ACC112 (cell line): ENCODE data around the gene TSTD1.
A peak's percentile ranks its signal among the peaks of the same experiment; 100 is the strongest.

Source experiments
- H2AFZ ChIP-seq: fragments of 200-600 bp; sonication (generic); one replicate; pipeline ENCODE4 v1.6.0; 2017; ENCODE audit warnings: antibody characterized with exemption, low read length; ENCODE audit not compliant: unreplicated experiment
- H3K27ac ChIP-seq: fragments of 200-600 bp; sonication (generic); 2 replicates; pipeline ENCODE4 v1.5.1; 2014; ENCODE audit warnings: low read depth, mild to moderate bottlenecking, antibody characterized with exemption, low read length, moderate library complexity
- H3K27me3 ChIP-seq: fragments of 200-600 bp; sonication (generic); 2 replicates; pipeline ENCODE4 v1.6.1; 2014; ENCODE audit warnings: mild to moderate bottlenecking, antibody characterized with exemption, low read length, moderate library complexity, mixed read lengths; ENCODE audit not compliant: insufficient read depth
- H3K36me3 ChIP-seq: fragments of 200-600 bp; sonication (generic); 2 replicates; pipeline ENCODE4 v1.6.1; 2016; ENCODE audit warnings: mild to moderate bottlenecking, antibody characterized with exemption, low read length, moderate library complexity, mixed read lengths; ENCODE audit not compliant: insufficient read depth
- H3K4me1 ChIP-seq: fragments of 200-600 bp; sonication (generic); one replicate; pipeline ENCODE4 v1.6.1; 2016; ENCODE audit warnings: low read length, mixed read lengths; ENCODE audit not compliant: insufficient read depth, unreplicated experiment, control insufficient read depth
- H3K4me3 ChIP-seq: fragments of 200-600 bp; sonication (generic); 2 replicates; pipeline ENCODE4 v1.5.1; 2014; ENCODE audit warnings: mild to moderate bottlenecking, low read depth, low read length
- H3K79me2 ChIP-seq: fragments of 200-600 bp; sonication (generic); one replicate; pipeline ENCODE4 v1.6.0; 2016; ENCODE audit warnings: low read length; ENCODE audit not compliant: control insufficient read depth, unreplicated experiment, insufficient read depth

Gene TSTD1

GRCh38 chr1:161048949-161049722 lies 10.4 kb upstream of the TSTD1 start:
- no peaks in the 10 kb centered on the region for H3K36me3 ChIP-seq
- peaks cover 11% of the 10 kb centered on the region for H3K4me1 ChIP-seq
- peaks cover 6% of the 10 kb centered on the region for H3K79me2 ChIP-seq
- H3K4me3 ChIP-seq = no peak overlapping the region
- no peak overlapping the region for H3K27ac ChIP-seq
- no peak overlapping the region for H2AFZ ChIP-seq
- H3K27me3 ChIP-seq = no peaks in the 10 kb centered on the region

GRCh38 chr1:161047436-161048420 lies 9.0 kb upstream of the TSTD1 start:
- Histone ChIP-seq H2AFZ (no peak overlapping the region), H3K79me2 (peaks cover 15% of the 10 kb centered on the region), H3K4me3 (no peak overlapping the region), H3K27me3 (no peaks in the 10 kb centered on the region), H3K36me3 (no peaks in the 10 kb centered on the region), H3K27ac (no peak overlapping the region), H3K4me1 (peaks cover 11% of the 10 kb centered on the region)

- no peaks in the 10 kb centered on the region; the same call in 1 of the 2 replicates for H3K36me3 ChIP-seq
- H3K4me1 ChIP-seq = peaks cover 10% of the 10 kb centered on the region
- H3K27me3 ChIP-seq = no peaks in the 10 kb centered on the region
- H3K79me2 ChIP-seq = peaks cover 19% of the 10 kb centered on the region
- peak overlapping the region; percentile 90; the same call in 1 of the 2 replicates for H3K27ac ChIP-seq
- peak overlapping the region; percentile 59 for H2AFZ ChIP-seq
- peak overlapping the region; percentile 90 for H3K4me3 ChIP-seq
Observed at GRCh38 chr1:161046605-161047228, 8.0 kb upstream of the TSTD1 start.

- Histone ChIP-seq H2AFZ (peak within 1 kb of the TSS; percentile 59), H3K4me1 (peaks cover 10% of the 10 kb centered on the region), H3K79me2 (peaks cover 19% of the 10 kb centered on the region), H3K4me3 (peak within 1 kb of the TSS; percentile 90), H3K36me3 (no peaks in the 10 kb centered on the region; the same call in 1 of the 2 replicates), H3K27ac (peak within 1 kb of the TSS; percentile 90), H3K27me3 (no peaks in the 10 kb centered on the region)
Observed at GRCh38 chr1:161045736-161046604, 7.2 kb upstream of the TSTD1 start, which contains the start of gene USF1. TSS of gene USF1 (minus strand) at chr1:161045977. CDS start at chr1:161043275, 2,702 bp downstream.

- peak overlapping the region; percentile 17 for H2AFZ ChIP-seq
- H3K4me3 ChIP-seq = peak overlapping the region; percentile 90
- no peaks in the 10 kb centered on the region for H3K27me3 ChIP-seq
- peaks cover 10% of the 10 kb centered on the region for H3K4me1 ChIP-seq
- H3K27ac ChIP-seq = peak overlapping the region; percentile 90
- peaks cover 19% of the 10 kb centered on the region for H3K79me2 ChIP-seq
- H3K36me3 ChIP-seq = peaks cover 5% of the 10 kb centered on the region; the same call in 1 of the 2 replicates
Observed at GRCh38 chr1:161044908-161045735, 6.4 kb upstream of the TSTD1 start.

- Histone ChIP-seq H3K79me2 (peaks cover 19% of the 10 kb centered on the region), H2AFZ (peak overlapping the region; percentile 17), H3K36me3 (peaks cover 5% of the 10 kb centered on the region; the same call in 1 of the 2 replicates), H3K27ac (peak overlapping the region; percentile 90), H3K27me3 (no peaks in the 10 kb centered on the region), H3K4me1 (peaks cover 10% of the 10 kb centered on the region), H3K4me3 (peak overlapping the region; percentile 90)
Observed at GRCh38 chr1:161044535-161044907, 5.8 kb upstream of the TSTD1 start.

GRCh38 chr1:161039546-161039945 lies 782 bp upstream of the TSTD1 start:
- Histone ChIP-seq H3K4me3 (no peak overlapping the region), H3K27ac (no peak overlapping the region), H3K36me3 (peaks cover 5% of the 10 kb centered on the region; the same call in 1 of the 2 replicates), H3K79me2 (peaks cover 17% of the 10 kb centered on the region), H2AFZ (no peak overlapping the region), H3K4me1 (peaks cover 4% of the 10 kb centered on the region), H3K27me3 (no peaks in the 10 kb centered on the region)

- Histone ChIP-seq H3K27ac (no peak overlapping the region), H3K36me3 (peaks cover 5% of the 10 kb centered on the region; the same call in 1 of the 2 replicates), H3K4me3 (no peak overlapping the region), H2AFZ (no peak overlapping the region), H3K4me1 (peaks cover 2% of the 10 kb centered on the region), H3K79me2 (peaks cover 13% of the 10 kb centered on the region), H3K27me3 (no peaks in the 10 kb centered on the region)
Observed at GRCh38 chr1:161039154-161039545, 386 bp upstream of the TSTD1 start.
